ENCODE data around the gene ATP8B1. TPM values are rescaled to one million over a fixed set of nuclear protein-coding genes. Genes with fewer than 3 reads are reported as not detected.

Gene ATP8B1
- total and polyA plus RNA-seq, 2 donors (not counting 3 experiments of a cell fraction or from before 2014, with no cell fraction given), result 49.3 to 100 TPM

- BruUV-seq (replicated peaks), result no TSS peak
- no peak for FAIRE-seq
- Histone ChIP-seq H3K79me2 (ENCODE audit: control insufficient read depth, insufficient read depth, low read length) (no peaks in the 10 kb centered on the region), H3K9me1 (replicated peaks; ENCODE audit: control insufficient read depth, extremely low read depth, insufficient read depth, low read length) (no peaks in the 10 kb centered on the region), H2AFZ (ENCODE audit: low read depth, low read length) (no peak overlapping the region), H3K9me3 (replicated peaks; ENCODE audit: control insufficient read depth, insufficient read depth, low read length) (no peaks in the 10 kb centered on the region), H3K9ac (replicated peaks; ENCODE audit: extremely low read depth, insufficient read depth, low read length) (peak overlapping the region; percentile 78), H3K27ac (ENCODE audit: insufficient read depth, low read depth, low read length) (peak overlapping the region; percentile 93), H3K4me3 (replicated peaks in 1 of 3; ENCODE audit: insufficient read depth in 1 of 3, low read depth in 1 of 3, low read length in 3 of 3) (no peak overlapping the region), H3K36me3 (ENCODE audit: control insufficient read depth in 2 of 2, extremely low read depth in 1 of 2, insufficient read depth in 2 of 2, low read length in 2 of 2) (no peaks in the 10 kb centered on the region), H4K20me1 (replicated peaks; ENCODE audit: control insufficient read depth, extremely low read depth, insufficient read depth, low read length) (no peaks in the 10 kb centered on the region), H3K4me1 (ENCODE audit: control insufficient read depth, extremely low read depth, insufficient read depth, low read length) (peaks cover 45% of the 10 kb centered on the region), H3K27me3 (ENCODE audit: control insufficient read depth in 2 of 2, insufficient read depth in 2 of 2, low read length in 2 of 2) (no peaks in the 10 kb centered on the region), H3K4me2 (ENCODE audit: insufficient read depth, low read length) (peak overlapping the region; percentile 14)
- CTCF ChIA-PET, result no interaction called here
- peak; percentile 24 for TF ChIP-seq FOS (IDR thresholded peaks at IDR 0.05; ENCODE audit: borderline replicate concordance, insufficient read depth, low read length)
- TF ChIP-seq POLR2A (IDR thresholded peaks at IDR 0.05; ENCODE audit: low read depth, low read length), result no peak
- TF ChIP-seq GATA2 (IDR thresholded peaks at IDR 0.05; ENCODE audit: insufficient read depth, insufficient read length, low read depth, low read length), result peak; percentile 30
- dilution Hi-C loops (cut with MboI; ENCODE audit: extremely low pct_ligation_motif_present, low sequenced_read_pairs), result no loop called here
- intact Hi-C loops (cut with micrococcal nuclease), result no loop called here
- peak; percentile 78 for DNase-seq (ENCODE audit: low read depth, low spot score)
- POLR2A ChIA-PET, result no interaction called here
These were observed 6.1 kb upstream of the ATP8B1 start for GRCh38 chr18:57809190-57809589.

- DNase-seq (ENCODE audit: low read depth, low spot score) (peak; percentile 88), FAIRE-seq (no peak)
- Histone ChIP-seq H4K20me1 (replicated peaks; ENCODE audit: control insufficient read depth, extremely low read depth, insufficient read depth, low read length) (no peaks in the 10 kb centered on the region), H3K27me3 (ENCODE audit: control insufficient read depth in 2 of 2, insufficient read depth in 2 of 2, low read length in 2 of 2) (no peaks in the 10 kb centered on the region), H2AFZ (ENCODE audit: low read depth, low read length) (no peak overlapping the region), H3K9ac (replicated peaks; ENCODE audit: extremely low read depth, insufficient read depth, low read length) (peak overlapping the region; percentile 78), H3K27ac (ENCODE audit: insufficient read depth, low read depth, low read length) (peak overlapping the region; percentile 93), H3K4me2 (ENCODE audit: insufficient read depth, low read length) (peak overlapping the region; percentile 73), H3K36me3 (ENCODE audit: control insufficient read depth in 2 of 2, extremely low read depth in 1 of 2, insufficient read depth in 2 of 2, low read length in 2 of 2) (no peaks in the 10 kb centered on the region), H3K4me3 (replicated peaks in 1 of 3; ENCODE audit: insufficient read depth in 1 of 3, low read depth in 1 of 3, low read length in 3 of 3) (peak overlapping the region in 1 of 3 experiments; percentile 23), H3K4me1 (ENCODE audit: control insufficient read depth, extremely low read depth, insufficient read depth, low read length) (peaks cover 43% of the 10 kb centered on the region), H3K9me3 (replicated peaks; ENCODE audit: control insufficient read depth, insufficient read depth, low read length) (no peaks in the 10 kb centered on the region), H3K9me1 (replicated peaks; ENCODE audit: control insufficient read depth, extremely low read depth, insufficient read depth, low read length) (no peaks in the 10 kb centered on the region), H3K79me2 (ENCODE audit: control insufficient read depth, insufficient read depth, low read length) (peaks cover 2% of the 10 kb centered on the region)
- intact Hi-C loops (cut with micrococcal nuclease) (loop anchor here (1.0 to 2.0 kb wide), 5 partner anchors 13 to 177 kb away; no protein-coding TSS in a partner anchor), dilution Hi-C loops (cut with MboI; ENCODE audit: extremely low pct_ligation_motif_present, low sequenced_read_pairs) (no loop called here)
- TF ChIP-seq FOS (IDR thresholded peaks at IDR 0.05; ENCODE audit: borderline replicate concordance, insufficient read depth, low read length), result peak; percentile 33
- no peak for TF ChIP-seq MYC (IDR thresholded peaks at IDR 0.05; ENCODE audit: low read depth, low read length)
- no peak for TF ChIP-seq POLR2A (IDR thresholded peaks at IDR 0.05; ENCODE audit: low read depth, low read length)
- TF ChIP-seq POLR2AphosphoS5 (IDR thresholded peaks at IDR 0.05; ENCODE audit: insufficient read depth, low read depth, low read length), result no peak
- TF ChIP-seq MAX (IDR thresholded peaks at IDR 0.05; ENCODE audit: insufficient read depth, insufficient read length), result no peak
- peak; percentile 78 for TF ChIP-seq JUN (IDR thresholded peaks at IDR 0.05; ENCODE audit: borderline replicate concordance, insufficient read depth, insufficient read length, low read depth)
- no peak for TF ChIP-seq EZH2 (IDR thresholded peaks at IDR 0.05; ENCODE audit: borderline replicate concordance, low read depth, low read length, severe bottlenecking)
- TF ChIP-seq CTCF (IDR thresholded peaks at IDR 0.05; ENCODE audit: extremely low read depth in 1 of 2, insufficient read depth in 1 of 2, low read depth in 1 of 2, low read length in 2 of 2), result no peak
- peak; percentile 87 for TF ChIP-seq GATA2 (IDR thresholded peaks at IDR 0.05; ENCODE audit: insufficient read depth, insufficient read length, low read depth, low read length)
- ChIA-PET CTCF (interaction anchor here (0.6 to 1.6 kb wide), 11 partner anchors 12 to 314 kb away, joined by 3 to 6 read pairs (median 4); no protein-coding TSS in a partner anchor), POLR2A (interaction anchor here (1.1 to 1.3 kb wide), 3 partner anchors 10 to 23 kb away, joined by 3 read pairs; no protein-coding TSS in a partner anchor)
- TSS peak; percentile 41 for BruUV-seq (replicated peaks)
These were observed 4.4 kb upstream of the ATP8B1 start for GRCh38 chr18:57807336-57808117.

Data from endothelial cell of umbilical vein (primary cell).